Choroid plexus epithelial cell (primary cell): Measurements from ENCODE around the gene U2AF2.
A peak's percentile ranks its signal among the peaks of the same experiment; 100 is the strongest.

Source experiments
- DNase-seq: peaks from one replicate; pipeline ENCODE4 v3.0.0-alpha.2; 2010; ENCODE audit warnings: low read depth
- H3K4me3 ChIP-seq: 2 replicates; pipeline ENCODE4 v1.5.1; 2011; ENCODE audit warnings: low read depth, mild to moderate bottlenecking, control low read depth, low read length, moderate library complexity
- TF ChIP-seq, protein P1 (sequence below): conservative IDR thresholded peaks from 2 replicates; pipeline ENCODE4 v1.5.1; 2011; ENCODE audit warnings: low read depth, mild to moderate bottlenecking, control low read depth, inconsistent platforms, low read length, moderate library complexity

Gene U2AF2

DNA sequence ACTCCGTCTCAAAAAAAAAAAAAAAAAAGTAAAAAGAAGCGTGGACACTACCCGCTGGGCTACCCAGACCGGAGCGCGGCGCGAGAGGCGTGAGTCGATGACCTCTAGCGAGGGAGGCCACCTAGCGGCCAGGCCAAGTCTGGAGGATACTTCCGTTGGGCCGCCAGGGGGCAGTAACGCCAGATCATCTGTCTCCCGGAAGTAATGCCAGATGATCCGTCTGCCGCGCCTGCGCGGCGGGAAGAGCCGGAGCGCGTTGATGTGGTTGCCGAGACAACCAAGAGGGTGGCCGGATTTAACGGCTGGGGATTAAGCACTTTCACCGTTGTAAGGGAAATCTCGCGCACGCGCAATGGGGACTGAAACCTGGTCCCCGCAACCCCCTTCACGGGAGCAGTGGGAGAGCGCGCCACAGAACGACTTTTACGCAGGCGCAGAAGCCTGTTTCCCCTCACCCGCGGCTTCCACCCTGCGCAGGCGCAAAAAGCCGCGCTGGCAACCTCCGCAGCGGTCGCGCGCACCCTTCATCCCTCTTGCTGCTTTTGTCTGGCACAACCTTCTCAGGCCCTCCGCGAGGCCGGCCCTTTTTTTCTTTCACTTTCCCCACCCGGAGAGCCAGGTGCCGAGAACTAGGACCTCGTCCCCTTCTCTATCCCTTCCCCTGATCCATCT, 1.0 kb upstream of the U2AF2 start:
- DNase-seq, result peak; percentile 99
- TF ChIP-seq, protein P1, sequence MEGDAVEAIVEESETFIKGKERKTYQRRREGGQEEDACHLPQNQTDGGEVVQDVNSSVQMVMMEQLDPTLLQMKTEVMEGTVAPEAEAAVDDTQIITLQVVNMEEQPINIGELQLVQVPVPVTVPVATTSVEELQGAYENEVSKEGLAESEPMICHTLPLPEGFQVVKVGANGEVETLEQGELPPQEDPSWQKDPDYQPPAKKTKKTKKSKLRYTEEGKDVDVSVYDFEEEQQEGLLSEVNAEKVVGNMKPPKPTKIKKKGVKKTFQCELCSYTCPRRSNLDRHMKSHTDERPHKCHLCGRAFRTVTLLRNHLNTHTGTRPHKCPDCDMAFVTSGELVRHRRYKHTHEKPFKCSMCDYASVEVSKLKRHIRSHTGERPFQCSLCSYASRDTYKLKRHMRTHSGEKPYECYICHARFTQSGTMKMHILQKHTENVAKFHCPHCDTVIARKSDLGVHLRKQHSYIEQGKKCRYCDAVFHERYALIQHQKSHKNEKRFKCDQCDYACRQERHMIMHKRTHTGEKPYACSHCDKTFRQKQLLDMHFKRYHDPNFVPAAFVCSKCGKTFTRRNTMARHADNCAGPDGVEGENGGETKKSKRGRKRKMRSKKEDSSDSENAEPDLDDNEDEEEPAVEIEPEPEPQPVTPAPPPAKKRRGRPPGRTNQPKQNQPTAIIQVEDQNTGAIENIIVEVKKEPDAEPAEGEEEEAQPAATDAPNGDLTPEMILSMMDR, result peak; percentile 99
- H3K4me3 ChIP-seq, result peak overlapping the region; percentile 66

DNA sequence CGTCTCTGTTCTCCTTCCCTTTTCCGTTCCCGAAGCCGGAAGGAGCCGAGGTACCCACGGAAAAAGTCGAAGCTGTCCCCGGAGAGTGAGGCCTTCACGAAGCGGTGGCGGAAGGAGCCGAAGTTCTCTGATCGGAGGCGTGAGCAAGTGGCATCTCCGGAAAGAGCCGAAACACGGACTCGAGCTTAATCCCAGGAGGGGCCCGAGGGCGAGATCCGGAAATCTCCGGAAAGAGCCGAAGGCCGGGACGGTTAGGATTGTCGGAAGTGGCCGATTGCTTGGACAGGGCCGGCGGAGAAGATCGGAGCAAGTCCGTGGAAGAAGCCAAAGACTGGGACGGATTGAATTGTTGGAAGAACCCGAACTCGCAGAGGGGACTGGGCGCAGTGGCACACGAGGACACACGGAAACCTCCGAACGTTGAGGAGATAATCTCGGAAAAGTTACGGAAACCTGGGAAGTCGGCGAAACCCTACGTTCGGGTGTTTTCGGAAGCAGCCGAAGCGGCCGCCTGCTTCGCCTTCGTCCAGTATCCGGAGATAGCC, 440 bp upstream of the U2AF2 start:
- peak overlapping the region; percentile 66 for H3K4me3 ChIP-seq

DNA sequence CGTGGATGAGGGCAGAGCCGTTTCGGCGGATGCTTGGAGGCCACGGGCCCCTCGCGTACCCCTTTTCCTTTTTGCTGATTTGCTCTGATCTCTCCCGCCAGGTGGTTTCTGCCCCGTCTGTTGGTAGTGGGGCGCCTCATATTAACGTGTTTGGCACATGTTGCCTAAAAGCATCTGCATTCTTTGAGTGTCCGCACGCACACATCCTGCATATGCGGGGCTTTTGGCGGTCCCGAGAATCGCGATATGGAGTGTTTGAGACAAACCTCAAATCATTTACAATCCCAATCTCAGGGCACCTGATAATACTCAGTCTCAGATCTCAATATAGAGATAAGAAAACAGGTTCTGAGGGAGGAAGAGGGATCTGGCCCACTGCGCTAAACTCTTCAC, 809 bp downstream of the U2AF2 start:
- peak overlapping the region; percentile 96 for H3K4me3 ChIP-seq
- no peak for DNase-seq

More for the DNA sequence above, 440 bp upstream of the U2AF2 start:
- TF ChIP-seq, protein P1, result no peak
- peak; percentile 100 for DNase-seq

DNA sequence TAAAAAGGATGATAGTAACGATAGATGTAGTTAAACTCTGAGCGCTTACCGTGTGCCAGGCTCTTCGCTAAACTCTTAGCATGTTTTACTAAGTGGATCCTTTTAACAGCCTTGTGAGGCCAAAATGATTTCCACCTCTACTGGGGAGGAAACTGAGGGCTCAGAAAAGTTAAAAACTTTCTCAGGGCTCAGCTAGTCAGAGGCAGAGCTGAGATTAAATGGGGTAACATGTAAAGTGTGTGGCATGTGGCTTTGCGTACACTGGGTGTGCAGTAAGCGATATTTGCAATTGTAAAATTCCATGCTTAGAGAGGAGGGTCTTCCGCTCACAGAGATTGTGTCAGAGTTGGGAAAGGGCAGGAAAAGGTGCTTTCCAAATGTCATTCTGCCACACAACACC, 1.7 kb downstream of the U2AF2 start:
- H3K4me3 ChIP-seq, result peak overlapping the region; percentile 96
- DNase-seq, result no peak
- TF ChIP-seq, protein P1, result no peak

More for the DNA sequence above, 809 bp downstream of the U2AF2 start:
- TF ChIP-seq, protein P1, result no peak

DNA sequence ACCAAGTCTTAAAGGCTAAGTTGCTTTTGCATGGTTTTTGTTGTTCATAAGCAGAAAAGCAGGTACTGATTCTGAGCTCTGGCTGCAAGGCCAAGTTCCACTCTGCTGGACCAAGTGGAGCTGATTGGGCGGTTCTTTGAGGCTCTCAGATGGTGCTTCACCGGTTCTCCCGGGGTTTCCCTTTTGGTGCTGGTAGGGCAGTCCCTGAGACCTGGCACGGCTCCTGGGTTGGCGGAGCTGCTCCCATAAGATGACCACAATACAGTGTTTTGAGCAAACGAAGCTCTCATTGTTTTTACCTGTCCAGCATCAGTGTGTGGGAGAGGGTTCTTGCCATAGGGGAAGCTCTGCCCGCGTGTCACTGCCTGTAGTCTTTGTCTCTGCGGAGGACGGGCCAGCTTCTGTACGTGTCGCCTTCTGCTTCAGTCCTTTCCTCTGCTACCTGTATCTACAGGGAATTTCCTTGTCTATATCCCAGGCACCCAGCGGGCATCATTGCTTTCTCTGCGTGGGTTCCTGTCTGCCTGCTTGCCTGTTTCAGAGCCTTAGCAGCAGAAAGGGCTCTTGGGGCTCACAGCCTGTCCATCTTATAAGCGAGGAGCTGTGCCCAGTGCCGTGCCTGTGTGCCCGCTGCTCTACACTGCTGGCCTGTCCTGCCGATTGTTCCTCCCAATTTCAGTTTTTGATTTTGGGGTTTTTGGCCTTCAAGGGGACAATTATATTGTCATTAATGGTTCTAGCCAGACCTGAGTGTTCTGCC, 2.3 kb downstream of the U2AF2 start:
- no peak for DNase-seq

DNA sequence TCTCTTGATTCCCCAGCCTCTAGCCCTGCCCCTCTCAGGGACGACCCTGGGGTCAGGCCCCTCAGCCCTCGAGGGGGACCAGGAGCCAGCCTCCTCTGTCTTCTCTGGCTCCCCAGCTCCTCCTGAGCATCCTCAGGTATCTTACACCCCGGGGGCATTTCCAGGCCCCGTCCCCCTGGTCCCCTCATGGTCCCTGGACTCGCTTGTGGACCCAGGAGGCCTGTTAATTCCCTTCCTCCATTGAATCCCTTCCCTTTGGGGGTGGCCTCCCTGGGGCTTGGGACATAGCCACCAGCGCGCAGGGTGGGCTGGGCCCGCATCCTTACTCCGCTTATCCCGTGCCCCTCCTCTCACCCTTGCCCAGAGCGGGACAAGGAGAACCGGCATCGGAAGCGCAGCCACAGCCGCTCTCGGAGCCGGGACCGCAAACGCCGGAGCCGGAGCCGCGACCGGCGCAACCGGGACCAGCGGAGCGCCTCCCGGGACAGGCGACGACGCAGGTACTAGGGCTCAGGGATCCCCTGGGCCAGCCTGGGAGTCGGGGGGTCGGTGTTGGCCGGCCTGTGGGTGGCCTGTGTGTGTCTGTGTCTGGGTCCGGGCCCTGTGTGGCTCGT, 4.1 kb downstream of the U2AF2 start:
- DNase-seq, result no peak
- TF ChIP-seq, protein P1, result no peak
- no peak overlapping the region for H3K4me3 ChIP-seq

More for the DNA sequence above, 2.3 kb downstream of the U2AF2 start:
- TF ChIP-seq, protein P1, result no peak
- H3K4me3 ChIP-seq, result peak overlapping the region; percentile 96
